ENCODE data around the gene HCN1. TPM values are rescaled to one million over a fixed set of nuclear protein-coding genes. Genes with fewer than 3 reads are reported as not detected.

HCN1 gene
- total RNA-seq, 2 donors from 2014 or later: 5.9 to 10.8 TPM

GRCh38 chr5:45684118-45684517 lies 12.1 kb downstream of the HCN1 start:
- TF ChIP-seq CTCF (conservative IDR thresholded peaks at IDR 0.05): no peak
- no peak overlapping the region for H3K4me3 ChIP-seq (ENCODE audit: low read length)
- DNase-seq: no peak
- H3K4me1 ChIP-seq (ENCODE audit: control insufficient read depth, insufficient read depth, low read length): no peaks in the 10 kb centered on the region
- no peaks in the 10 kb centered on the region for H3K36me3 ChIP-seq (ENCODE audit: control insufficient read depth, insufficient read depth, low read length)
- H3K9ac ChIP-seq (ENCODE audit: extremely low read depth, low read length, poor library complexity, severe bottlenecking): no peak overlapping the region
- no peaks in the 10 kb centered on the region for H3K27me3 Mint-ChIP-seq (ENCODE audit: insufficient read depth)
- H3K9me3 ChIP-seq (ENCODE audit: control insufficient read depth, low read length): no peaks in the 10 kb centered on the region
- H3K27ac ChIP-seq (ENCODE audit: low read depth, low read length): no peak overlapping the region
- no peaks in the 10 kb centered on the region for H3K4me1 Mint-ChIP-seq
- H3K27ac Mint-ChIP-seq: no peak overlapping the region
- H3K36me3 Mint-ChIP-seq (ENCODE audit: low read depth): no peaks in the 10 kb centered on the region
- H3K9me3 Mint-ChIP-seq: no peaks in the 10 kb centered on the region
- H3K27me3 ChIP-seq (ENCODE audit: control insufficient read depth, insufficient read depth, low read length, poor library complexity, severe bottlenecking): no peaks in the 10 kb centered on the region
- no peak overlapping the region for H3K4me3 Mint-ChIP-seq

- H3K27me3 Mint-ChIP-seq (ENCODE audit: insufficient read depth): no peaks in the 10 kb centered on the region
- WGBS, 2 experiments (ENCODE audit: insufficient coverage in 1 of 2, insufficient read length in 1 of 2): 95 to 100% methylated on average over 1 to 2 of the region's 2 CpGs
- TF ChIP-seq CTCF (conservative IDR thresholded peaks at IDR 0.05): peak; percentile 31
- Histone ChIP-seq H3K4me1 (ENCODE audit: control insufficient read depth, insufficient read depth, low read length) (no peaks in the 10 kb centered on the region), H3K9ac (ENCODE audit: extremely low read depth, low read length, poor library complexity, severe bottlenecking) (no peak overlapping the region), H3K4me3 (ENCODE audit: low read length) (no peak overlapping the region), H3K27ac (ENCODE audit: low read depth, low read length) (no peak overlapping the region), H3K27me3 (ENCODE audit: control insufficient read depth, insufficient read depth, low read length, poor library complexity, severe bottlenecking) (no peaks in the 10 kb centered on the region), H3K9me3 (ENCODE audit: control insufficient read depth, low read length) (no peaks in the 10 kb centered on the region), H3K36me3 (ENCODE audit: control insufficient read depth, insufficient read depth, low read length) (no peaks in the 10 kb centered on the region)
- H3K9me3 Mint-ChIP-seq: no peaks in the 10 kb centered on the region
- H3K4me3 Mint-ChIP-seq: no peak overlapping the region
- DNase-seq: peak; percentile 45
- H3K4me1 Mint-ChIP-seq: no peaks in the 10 kb centered on the region
- no peaks in the 10 kb centered on the region for H3K36me3 Mint-ChIP-seq (ENCODE audit: low read depth)
- no peak overlapping the region for H3K27ac Mint-ChIP-seq
Measured at GRCh38 chr5:45680950-45681349, 15.2 kb downstream of the HCN1 start.

GRCh38 chr5:45677524-45677923 lies 18.7 kb downstream of the HCN1 start:
- Mint-ChIP-seq H3K27me3 (ENCODE audit: insufficient read depth) (no peaks in the 10 kb centered on the region), H3K9me3 (no peaks in the 10 kb centered on the region), H3K27ac (no peak overlapping the region), H3K4me1 (no peaks in the 10 kb centered on the region), H3K36me3 (ENCODE audit: low read depth) (no peaks in the 10 kb centered on the region), H3K4me3 (no peak overlapping the region)
- Histone ChIP-seq H3K9me3 (ENCODE audit: control insufficient read depth, low read length) (no peaks in the 10 kb centered on the region), H3K4me3 (ENCODE audit: low read length) (no peak overlapping the region), H3K9ac (ENCODE audit: extremely low read depth, low read length, poor library complexity, severe bottlenecking) (no peak overlapping the region), H3K27me3 (ENCODE audit: control insufficient read depth, insufficient read depth, low read length, poor library complexity, severe bottlenecking) (no peaks in the 10 kb centered on the region), H3K4me1 (ENCODE audit: control insufficient read depth, insufficient read depth, low read length) (no peaks in the 10 kb centered on the region), H3K27ac (ENCODE audit: low read depth, low read length) (no peak overlapping the region), H3K36me3 (ENCODE audit: control insufficient read depth, insufficient read depth, low read length) (no peaks in the 10 kb centered on the region)
- 69 to 74% methylated on average over 2 of the region's 2 CpGs for WGBS, 2 experiments (ENCODE audit: insufficient coverage in 1 of 2, insufficient read length in 1 of 2)
- TF ChIP-seq CTCF (conservative IDR thresholded peaks at IDR 0.05): no peak
- DNase-seq: no peak
